ENCODE data around the gene GALNT14.

The GALNT14 gene

DNA sequence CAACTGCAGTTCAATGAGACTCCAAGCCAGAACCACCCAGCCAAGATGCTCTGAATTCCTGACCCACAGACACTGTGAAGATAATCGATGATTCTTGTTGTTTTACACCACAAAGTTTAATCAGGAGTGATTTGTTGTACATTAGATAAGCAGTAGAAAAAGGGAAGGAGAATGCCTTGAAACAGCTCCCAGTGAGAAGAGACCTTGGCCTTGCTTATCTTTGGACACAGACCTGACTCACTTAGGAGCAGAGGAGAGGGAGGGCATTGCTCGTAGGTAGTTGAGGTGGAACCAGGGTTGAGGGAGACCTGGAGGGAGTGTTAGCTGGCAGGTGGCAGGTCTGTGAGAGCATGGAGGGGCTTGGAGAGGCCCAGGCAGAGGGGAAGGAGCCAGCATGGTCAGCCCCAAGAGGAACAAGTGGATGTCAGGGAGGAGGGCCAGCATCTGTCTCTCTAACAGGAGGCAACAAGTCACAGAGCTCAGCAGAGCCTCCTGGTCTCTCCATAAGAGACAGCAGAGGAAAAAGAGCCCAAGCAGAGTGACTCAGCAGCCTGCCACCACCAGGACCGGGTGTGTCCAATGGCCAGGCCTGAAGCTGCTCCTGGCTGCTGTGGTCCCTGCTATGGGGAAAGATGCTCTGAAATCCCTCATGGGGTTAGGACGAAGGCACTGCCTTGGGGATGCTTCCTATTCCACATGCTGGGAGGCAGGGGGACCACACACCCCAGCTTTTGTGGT lies 169.4 kb downstream of the GALNT14 start:
- DNase-seq: no peak

DNA sequence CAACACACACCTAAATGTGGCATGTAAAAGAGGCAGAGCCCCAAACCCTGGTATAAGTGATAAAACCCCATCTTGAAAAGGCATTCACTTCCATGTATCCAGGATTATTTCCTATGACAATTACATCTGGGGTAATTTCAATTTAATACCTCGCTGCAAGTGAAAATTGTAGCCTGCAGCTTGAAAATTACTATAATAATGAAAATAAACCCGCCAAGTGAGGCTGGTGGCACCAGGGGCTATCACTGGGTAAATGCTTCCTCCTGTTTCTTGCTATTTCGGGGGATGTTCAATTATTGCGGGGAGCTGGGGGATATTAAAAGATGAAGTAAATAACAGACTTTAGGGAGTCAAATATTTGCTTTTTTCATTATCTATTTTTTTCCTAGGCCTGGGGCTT lies 171.5 kb downstream of the GALNT14 start:
- no peak for DNase-seq

DNA sequence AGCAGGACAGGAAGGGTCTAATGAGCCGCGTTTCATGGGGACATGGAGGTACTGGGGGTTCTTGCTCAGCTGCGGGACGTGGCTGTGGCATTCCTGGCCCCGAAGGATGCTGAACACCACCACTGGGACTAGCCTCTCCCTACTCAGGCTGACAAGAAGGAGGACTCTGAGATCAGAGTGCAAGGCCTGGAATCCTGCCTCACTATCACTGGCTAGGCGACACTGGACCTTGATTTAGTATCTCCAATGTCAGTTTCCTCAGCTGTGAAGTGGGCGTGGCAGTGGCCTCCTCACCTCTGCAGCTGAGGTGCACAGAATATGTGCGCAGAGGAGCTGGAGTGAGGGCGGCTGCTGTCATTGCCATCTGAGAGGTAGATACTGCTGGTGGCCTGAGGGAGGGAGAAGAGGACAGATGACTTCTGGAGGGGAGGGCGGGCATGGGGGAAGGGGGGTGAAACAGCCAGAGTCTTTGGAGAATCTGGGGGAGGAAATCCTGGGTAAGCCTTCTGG lies 173.2 kb downstream of the GALNT14 start:
- DNase-seq: no peak

DNA sequence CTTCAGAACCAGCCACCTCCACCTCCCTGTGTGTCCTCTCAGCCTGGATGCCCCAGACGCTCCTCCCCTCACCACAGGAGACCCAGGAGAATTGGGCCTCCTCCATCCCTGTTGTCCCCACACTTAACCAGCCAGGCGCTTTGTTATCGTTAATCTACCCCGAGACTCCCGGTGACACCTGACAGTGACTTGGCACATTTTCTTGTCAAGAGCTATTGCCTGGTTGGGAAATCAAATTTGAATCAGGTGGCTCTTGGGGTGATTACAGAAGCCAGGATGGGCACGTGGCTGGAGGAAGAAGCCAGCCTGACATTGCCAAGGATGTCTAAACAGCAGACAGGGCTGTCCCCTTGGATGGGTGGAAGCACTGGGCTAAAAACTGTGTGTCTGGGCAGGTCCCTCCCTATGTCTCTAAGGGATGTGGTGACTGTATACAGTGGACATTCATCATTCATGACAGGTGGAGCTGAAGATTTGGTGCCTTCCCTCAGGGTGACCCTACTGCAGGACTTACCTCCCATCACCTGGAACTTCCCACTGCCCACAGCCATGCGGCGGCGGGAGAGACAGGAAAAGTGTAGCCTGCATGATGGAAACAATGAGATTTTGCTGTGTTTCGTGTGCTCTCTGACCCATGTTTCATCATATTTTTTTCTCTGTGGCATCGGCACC lies 173.8 kb downstream of the GALNT14 start:
- DNase-seq: no peak

DNA sequence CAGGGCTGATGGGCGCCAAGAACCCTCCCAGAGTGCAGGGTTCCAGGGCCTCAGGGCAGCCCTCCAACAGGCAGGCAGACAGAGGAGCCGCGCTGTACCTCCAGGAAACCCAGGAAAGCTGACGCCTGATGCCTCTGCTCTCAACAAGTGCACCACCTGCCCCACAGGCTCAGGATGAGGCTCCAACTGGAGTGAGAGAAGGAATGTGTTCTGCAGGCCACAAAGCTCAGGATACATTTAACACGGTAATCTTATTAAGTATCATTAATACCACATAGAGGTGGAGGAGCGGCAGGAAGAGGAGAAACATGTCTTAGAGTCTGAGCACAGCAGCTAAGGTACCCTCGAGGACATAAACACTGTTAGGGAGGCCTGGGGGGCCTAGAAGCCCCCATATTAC lies 175.1 kb downstream of the GALNT14 start:
- no peak for DNase-seq

DNA sequence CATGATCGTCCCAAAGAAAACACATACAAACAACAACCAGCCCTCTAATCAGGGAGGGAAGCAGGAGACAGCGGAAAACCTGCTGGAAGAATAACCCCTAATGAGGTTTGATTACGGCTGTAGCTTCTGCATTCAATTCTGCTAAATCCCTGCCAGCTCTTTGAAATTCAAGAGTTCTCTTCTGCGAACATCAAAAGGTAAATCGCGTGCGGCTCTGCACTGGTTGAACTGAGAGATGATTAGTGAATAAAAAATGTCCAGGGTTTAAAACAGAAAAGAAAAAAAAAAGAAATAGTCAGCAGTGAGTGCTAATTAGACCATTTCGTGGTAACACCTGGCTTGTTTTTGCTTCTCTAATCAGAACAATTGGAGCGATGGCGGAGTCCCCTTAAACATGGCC lies 178.0 kb downstream of the GALNT14 start:
- DNase-seq: no peak

DNA sequence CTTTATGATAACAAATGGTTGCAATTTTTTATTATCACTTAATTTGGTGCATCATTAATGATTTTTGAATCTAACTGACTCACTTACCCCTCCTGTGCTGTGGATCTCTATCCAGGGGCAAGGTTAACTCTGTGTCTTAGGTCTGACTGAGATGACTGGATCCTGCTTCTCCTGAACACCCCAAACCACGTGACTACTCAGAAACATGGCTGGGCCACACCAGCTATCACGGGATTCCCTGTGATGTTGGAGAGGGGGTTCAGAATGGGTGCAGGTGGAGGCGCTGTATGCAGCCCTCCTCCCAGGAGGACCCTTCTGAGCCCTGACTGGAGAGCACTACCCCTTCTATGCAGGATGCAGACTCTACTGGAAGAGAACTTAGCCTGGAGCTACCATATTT lies 178.6 kb downstream of the GALNT14 start:
- DNase-seq: no peak

DNA sequence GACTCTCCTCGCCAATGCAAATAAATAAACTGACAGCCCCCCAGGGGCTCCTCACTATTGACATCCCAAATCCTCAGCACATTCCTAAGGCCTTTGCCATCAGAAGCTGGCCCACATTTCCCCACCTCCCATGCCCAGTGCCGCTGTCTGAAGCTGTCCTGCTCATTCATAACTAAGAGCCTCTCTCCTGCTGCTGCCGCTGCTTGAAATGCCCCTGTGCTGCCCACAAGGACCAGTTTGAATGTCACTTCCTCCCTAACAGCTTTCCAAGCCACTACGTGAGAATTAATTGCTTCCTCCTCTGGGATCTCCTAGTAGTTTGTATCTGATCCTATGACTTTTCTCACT lies 179.3 kb downstream of the GALNT14 start:
- no peak for DNase-seq

DNA sequence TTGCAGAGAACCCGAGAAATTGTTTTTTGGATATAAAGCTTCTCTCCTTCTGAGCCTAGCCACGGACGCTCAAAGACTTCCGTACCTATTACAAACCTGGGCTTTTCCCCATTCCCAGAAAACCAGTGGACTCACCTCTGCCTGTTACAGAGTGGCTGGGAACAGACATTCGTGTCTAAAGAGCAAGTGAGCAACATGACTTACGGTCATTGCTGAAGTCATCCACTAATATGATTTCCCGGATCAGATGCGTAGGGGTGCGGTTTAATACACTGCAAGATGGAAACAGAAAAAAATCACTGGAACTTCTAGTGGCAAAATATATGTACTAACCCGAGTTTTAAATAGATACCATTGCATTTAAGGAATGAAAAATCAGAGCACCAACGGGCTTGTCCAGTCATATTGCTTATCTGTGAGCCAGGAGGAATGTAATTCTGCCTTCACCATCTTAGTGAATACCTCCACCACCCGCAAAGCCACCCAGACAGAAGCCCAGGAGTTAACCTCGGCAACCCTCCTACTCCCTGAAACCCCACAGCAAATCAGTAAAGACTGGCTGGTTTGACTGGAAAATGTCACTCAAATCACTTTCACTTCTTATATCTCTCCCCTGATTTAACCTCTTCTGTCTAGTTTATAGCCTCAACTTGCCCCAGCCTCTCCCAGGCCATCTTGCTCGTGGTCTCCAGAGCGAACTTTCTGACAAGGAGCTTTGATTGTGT lies 179.9 kb downstream of the GALNT14 start:
- no peak for DNase-seq

DNA sequence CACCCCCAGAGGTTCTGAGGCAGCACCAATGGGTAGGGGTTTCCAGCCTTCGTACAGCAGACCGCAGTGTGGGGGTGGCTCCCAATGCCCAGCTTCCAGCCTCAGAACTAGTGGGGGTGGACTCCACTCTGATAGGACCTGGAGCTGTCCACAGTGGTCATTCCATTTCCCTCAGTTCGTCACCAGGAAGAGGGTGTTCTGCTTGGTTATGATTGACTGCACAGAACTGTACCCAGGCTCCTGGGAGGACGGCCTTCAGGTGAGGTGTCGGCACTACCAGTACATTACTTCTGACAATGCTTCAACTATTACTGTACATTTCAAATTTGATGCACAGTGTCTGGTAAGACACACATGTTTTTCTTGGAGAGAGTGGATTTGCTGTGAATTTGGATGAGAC lies 180.6 kb downstream of the GALNT14 start:
- no peak for DNase-seq

DNA sequence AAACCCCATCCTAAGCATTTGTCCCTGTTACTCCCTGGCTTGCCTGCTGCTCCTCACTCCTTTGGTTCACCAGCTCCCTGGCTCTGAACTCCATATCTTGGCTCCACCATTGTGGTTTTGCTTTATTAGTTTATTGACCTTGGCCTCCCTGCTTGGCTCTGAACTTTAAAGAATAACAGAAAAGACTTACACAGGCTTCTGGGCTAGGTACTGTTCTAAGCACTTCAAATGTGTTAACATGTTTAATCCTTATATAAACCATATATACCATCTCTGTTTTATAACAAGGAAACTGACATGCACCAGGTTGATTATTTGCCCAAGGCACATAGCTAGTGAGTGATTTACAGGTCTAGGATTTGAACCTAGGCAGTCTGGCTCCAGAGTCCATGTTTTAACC lies 181.2 kb downstream of the GALNT14 start:
- no peak for DNase-seq

DNA sequence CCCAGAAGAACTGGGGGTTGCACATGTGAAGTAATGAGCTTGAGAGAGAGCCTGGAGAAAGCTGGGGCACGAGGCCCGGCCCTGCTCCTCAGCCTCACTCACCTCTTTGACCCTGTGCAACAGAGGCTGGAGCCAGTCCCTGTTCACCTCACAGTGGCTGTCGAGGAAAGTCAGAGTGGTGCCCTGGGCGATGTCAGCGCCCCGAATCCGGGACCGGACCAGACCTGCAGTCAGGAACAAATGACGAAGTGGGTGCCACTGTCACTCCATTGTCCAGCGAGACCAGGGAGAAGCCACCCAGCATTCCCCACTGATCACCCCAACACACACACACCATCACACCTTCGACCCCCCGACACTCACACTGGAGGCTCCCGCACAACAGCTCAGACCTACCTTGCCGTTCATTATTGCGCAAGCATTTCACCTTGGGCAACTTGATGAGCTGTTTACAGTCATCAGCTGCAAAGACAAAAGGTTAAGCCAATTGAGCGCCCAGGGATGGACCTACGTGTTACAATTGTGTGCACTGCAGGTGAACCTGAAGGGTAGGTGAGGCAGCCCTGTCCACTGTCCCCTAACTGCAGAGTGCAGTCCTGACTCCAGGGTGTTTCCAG lies 182.6 kb downstream of the GALNT14 start:
- DNase-seq: no peak

DNA sequence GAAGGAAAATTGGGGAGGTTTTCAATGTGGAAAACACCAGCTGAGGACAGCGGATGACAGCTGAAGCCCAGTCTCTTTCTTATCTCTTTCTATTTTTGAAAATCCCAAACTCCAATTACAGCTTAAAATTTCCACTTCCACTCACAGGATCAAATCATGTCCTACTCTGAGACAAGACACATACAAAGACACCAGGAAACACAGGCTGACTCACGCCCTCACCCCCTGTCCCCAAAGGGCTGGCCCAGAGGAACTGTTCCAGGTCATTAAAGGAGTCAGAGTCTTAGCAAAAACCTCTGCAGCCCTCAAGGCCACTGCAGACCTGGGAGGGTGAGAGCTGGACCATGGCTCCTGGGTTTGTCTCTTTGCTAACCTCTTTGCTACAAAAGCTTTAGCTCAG lies 187.9 kb downstream of the GALNT14 start:
- DNase-seq: no peak

DNA sequence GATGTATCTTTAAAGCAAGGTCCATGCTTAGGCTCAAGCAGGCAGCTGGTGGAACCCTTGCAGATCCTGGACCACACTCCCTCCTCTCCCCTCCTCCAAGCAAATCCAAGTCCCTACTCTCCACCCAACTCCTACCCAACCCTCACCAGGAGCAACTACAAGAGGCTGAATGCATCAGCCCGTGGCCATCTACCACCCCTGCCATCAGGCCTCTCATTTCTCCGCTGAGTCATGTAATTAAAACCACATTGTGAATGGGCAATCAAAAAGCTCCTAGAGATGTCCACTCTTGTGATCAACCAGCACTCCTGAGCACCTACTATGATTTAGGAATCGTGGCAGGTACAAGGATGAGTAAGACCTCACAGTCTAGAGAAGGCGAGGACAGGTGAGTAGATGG lies 188.8 kb downstream of the GALNT14 start:
- no peak for DNase-seq

DNA sequence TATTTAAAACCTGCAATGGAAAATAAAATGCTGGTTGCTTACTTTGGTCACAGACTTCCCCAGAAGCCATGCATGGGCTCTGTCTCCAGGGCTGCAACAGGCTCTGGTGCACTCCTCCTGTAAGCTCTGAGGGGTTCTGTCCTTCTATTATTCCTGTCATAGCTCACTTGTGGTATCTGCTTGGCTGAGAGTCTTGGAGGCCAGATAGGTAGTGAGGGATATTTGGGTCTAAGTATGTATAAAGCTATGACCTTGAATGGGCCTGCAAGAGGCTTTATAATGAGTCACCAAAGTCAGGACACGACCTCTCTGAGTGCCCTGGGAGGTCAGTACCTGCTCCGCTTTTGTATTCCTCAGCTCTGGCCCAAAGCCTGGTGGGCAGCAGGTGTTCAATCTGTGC lies 189.4 kb downstream of the GALNT14 start:
- no peak for DNase-seq

DNA sequence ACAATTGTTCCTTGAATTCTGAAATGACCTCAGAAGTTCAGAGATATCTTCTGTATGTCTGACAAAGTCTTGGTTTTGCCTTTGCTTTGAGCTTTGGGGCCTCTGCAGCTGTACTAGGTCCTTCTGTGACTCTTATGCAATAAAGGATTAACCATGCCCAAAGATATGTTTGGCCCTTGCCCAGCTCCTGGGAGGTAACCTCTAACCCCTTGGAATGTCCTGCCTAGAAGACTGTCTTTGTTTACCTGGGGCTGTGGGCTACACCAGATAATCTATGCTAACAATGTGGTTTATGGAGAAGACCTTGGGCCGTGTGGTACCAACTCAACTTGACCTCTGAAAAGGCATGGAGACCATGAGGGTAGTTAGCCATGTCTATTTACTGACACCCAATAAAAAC lies 190.1 kb downstream of the GALNT14 start:
- no peak for DNase-seq

DNA sequence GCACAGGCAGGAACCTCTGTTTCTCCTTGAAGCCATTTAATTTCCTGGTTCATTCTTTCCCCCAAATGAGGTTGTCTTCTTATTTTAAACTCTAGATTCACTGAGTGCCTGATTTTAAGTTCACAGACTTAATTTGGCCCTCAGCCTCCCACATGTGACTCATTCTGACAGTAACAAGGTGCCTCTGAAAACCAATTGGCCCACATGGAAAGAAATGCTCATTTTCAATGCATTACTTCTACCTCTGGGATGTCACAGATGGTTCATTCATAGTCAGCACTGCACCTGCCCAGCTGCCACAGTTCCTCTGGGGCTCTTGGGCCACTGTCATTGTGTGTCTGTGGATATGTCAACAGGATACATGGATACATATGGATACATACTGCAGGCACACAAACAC lies 190.6 kb downstream of the GALNT14 start:
- no peak for DNase-seq

DNA sequence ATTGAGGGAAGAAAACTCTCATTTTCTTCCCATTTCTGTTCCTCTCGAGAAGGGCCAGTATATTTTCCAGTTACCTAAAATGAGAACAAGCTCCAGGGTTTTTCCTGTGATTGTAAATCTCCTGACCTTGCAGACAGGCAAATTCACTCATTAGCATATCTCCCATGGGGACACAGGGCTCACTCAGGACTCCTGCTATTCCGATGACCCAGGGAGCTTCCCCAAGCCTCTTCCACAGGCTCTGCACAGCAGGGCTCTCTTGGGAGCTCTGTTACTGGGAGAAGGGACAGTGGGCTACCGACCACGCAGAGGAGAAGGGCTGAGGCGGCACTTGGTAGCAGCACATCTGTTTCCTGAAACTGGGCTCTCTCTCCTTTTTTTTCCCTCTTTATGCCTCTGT lies 195.8 kb downstream of the GALNT14 start:
- no peak for DNase-seq

DNA sequence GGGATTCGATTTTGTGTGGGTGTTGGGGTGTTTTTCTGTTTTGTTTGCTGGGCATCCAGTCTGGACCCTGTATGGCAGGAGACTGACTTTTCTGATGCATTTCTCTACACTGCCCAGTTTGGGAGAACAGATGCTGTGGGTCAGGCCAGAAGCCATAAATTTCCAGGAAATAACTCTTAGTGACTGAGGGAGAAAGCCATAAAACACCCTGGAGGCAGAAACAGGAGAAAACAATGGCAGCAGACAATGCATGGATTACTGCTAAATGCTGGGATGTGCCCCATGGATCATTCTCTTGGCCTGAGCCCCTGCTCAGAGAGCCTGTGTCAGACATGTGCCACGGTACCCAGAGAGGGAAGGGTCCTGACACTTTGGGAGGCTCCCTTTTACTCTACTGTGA lies 197.4 kb downstream of the GALNT14 start:
- DNase-seq: no peak

DNA sequence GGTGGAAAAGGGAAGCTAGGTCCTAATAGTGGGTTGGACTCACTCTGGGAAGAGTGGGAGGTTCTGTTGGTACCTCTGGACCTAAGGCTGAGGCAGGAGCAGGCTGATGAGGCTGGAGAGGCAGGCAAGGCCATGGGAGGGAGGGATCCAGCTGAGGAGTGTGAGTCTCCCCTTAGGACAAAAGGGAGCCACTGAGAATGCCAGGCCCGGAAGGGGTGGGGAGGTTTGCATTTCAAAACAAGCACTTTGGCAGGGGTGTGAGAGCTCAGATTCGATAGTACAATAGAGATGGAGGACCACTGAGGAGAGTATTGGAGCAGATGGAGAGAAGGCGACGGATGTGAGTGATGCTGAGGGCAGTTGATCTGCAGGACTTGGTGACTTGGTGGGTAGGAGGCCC lies 198.9 kb downstream of the GALNT14 start:
- no peak for DNase-seq

DNA sequence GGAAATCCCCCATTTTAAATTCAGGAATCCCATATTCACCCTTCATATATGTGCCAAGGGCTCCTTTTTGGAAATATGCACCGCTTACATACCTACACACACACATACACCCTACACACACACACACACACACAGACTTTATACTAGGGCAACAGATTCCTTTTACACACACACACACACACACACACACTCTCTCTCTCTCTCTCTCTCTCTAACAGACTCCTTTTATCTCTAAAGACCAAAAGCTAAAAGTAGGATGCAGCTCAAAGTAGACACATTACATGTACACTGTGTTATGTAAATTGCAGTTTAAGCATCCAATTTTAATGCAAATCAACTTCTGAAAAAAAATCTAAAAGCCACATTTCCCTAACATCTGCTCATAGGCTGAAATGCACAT lies 200.0 kb downstream of the GALNT14 start:
- DNase-seq: no peak

DNA sequence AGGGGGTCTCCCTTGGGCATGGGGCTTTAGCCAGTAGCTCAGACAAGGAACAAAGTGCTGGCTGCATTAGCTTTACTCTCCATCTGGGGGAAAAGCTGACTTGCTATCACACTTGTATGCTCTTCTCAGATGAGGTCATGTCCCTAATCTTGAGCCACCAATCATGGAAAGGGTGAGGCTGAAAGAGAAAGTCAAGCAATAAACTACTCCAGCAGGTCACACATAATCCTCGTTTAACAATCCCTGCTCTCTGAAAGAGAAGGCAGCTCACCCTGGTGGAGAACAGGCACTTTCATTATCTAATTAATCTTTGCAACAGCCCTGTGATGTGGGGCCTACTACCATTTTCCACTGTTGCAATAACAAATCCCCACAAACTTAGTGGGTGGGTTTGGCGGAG lies 201.3 kb downstream of the GALNT14 start:
- no peak for DNase-seq

DNA sequence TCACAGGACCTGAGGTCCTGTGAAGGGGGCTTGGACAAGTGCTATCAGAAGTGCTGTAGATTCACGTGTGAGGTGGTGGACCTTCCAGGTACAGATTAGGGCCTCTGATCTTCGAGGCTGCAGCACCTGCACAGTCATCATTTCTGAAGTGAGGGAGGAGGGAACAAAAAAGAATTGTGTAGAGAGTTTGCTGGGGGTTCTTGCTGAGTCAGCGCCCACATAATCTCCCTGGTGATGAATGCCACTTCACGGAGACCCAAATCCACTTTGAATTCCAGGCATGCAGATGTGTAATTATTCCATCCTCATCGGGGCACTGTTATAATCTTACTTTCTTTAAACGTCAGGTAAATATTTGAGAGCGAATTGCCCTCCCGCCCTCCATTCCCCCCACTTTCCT lies 202.4 kb downstream of the GALNT14 start:
- no peak for DNase-seq

DNA sequence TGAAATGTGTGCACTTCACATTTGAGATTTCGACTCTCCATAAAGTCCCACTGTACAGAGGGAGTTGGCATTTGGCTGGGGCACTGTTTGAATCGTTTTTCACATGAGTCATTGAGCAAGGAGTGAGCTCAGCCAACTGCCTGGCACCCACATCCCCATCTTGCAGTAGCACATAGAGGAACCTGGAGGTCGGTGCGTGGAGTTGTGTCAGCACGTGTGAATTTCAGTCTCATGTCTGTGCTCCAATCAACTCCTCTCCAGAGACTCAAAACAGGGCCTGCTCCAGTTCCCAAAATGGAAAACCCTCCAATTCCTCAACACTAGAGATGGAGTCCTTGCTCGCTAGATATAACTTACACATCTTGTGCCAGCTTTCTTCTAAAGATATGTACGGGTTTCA lies 204.2 kb downstream of the GALNT14 start:
- no peak for DNase-seq
